HG03175 (cell line): ENCODE measurements around the gene KCNK18.
"Not testable (repeated sequence)": the region's sequence is repeated elsewhere in the genome, so short reads cannot be mapped to it uniquely, and the experiment has no call there.

Experiments
- ATAC-seq: cut with Tn5 transposase; IDR thresholded peaks from one replicate; pipeline ENCODE4 v1.9.1; 2021; ENCODE audit warnings: mild to moderate bottlenecking, moderate library complexity; ENCODE audit not compliant: unreplicated experiment

Gene KCNK18

GRCh38 chr10:117169480-117169879, 27.8 kb upstream of the KCNK18 start:
- no peak for ATAC-seq

DNA sequence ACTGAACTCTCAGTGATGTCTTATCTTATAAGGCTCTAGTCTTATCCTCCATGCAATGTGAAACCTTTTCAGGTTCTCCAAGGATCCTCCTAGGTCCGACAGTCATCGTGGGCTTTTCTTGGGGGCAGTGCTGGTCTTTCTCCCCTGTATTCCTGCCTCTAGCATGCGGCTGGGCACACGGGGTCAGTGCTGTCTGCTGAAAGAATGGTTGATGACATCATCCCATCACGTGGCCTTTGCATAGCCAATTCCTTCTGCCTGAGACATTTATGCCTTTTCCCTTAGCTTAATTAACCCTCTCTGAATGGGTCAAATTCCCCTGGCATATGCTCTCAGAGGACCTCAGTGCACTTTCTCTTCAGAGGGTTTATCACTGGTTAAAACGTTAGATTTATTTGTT, 27.0 kb upstream of the KCNK18 start:
- no peak for ATAC-seq

- peak; percentile 88 for ATAC-seq
These were observed 22.7 kb upstream of the KCNK18 start for GRCh38 chr10:117174439-117175214.

GRCh38 chr10:117175215-117175900, 21.9 kb upstream of the KCNK18 start:
- ATAC-seq: peak; percentile 38

- ATAC-seq: peak; percentile 50
These were observed 21.3 kb upstream of the KCNK18 start for GRCh38 chr10:117175901-117176534.

- ATAC-seq: no peak
These were observed 19.1 kb upstream of the KCNK18 start for GRCh38 chr10:117178190-117178589.

DNA sequence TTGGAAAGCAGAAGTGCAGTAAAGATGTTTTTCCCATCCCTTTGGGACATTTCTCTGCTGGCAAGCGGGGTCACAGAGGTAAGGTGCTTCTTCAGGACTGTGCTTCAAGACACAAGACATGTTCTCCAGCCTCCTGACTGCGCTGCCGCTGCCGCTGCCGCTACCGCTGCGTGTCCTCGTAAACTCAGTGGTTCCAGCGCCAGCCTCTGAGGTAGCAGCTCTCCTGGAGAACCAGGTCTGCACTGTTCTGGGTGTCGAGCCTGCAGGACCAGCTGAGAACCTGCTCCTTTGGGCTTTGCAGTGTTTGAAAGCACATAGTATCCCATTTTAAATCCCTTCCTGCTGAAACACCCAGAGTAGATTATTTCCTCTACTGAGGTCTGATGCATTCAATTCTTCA, 13.0 kb upstream of the KCNK18 start:
- ATAC-seq: no peak

DNA sequence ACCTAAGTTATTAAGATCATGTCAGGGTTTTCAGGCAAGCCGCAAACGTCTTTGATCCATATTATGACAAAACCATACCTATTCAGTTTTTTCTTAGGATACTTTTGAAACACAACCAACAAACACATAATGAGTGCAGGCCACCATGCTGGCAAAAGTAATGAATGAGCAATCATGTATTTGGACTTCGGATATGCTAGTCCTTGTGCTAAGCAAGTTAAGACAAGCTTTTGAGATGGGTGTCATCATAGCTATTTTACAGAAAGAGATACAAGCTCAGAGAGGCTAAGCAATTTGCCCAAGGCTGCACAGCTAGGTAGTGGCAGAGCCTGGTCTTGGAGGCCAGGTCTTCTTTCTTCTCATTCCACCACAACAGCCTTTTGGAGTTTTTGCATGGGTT, 12.5 kb upstream of the KCNK18 start:
- no peak for ATAC-seq

DNA sequence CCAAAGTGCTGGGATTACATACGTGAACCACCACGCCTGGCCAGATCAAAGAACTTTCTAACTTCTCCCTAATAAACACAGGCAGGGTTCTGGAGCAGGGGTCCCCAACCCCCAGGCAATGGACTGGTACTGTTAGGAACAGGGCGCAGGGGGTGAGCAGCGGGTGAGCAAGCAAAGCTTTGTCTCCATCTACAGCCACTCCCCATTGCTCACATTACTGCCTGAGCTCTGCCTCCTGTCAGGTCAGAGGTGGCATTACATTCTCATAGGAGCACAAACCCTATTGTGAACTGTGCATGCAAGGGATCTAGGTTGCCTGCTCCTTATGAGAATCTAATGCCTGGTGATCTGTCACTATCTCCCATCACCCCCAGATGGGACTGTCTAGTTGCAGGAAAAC, 11.5 kb upstream of the KCNK18 start:
- not testable (repeated sequence) for ATAC-seq

DNA sequence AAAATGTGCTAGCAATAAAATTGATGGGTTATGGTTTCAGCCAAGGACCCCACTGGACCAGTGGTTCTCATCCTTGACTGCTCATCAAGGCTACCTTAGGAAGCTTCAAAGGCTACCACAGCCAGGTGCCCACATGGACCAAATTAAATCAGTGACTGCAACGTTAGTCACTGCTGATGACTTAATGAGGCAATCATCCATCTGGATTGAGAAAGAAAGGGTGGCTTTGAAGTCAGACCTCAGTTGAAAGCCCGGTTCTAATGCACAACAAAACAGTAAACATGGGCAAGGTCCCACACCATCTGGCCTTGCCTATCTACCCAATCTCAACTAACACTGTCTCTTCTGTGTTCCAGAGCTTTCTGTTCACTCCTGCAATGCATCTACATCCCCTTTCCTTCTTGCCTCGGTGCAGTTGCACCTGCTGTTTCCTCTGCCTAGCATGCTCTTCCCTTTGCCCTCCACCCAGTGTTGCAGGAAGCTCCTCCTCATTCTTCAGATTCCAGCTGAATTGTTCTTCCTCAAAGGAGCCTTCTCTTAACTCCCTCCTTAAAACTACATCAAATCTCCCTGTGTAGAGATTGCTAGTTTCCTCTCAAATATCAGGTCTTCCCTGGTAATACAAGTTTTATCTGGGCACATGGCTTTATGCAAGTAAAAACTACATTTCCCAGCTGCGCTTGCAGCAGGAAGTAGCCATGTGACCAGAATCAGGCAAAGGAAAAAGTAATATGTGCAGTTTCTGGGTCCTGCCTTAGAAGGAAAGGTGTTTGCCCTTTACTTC, 10.3 kb upstream of the KCNK18 start:
- no peak for ATAC-seq

DNA sequence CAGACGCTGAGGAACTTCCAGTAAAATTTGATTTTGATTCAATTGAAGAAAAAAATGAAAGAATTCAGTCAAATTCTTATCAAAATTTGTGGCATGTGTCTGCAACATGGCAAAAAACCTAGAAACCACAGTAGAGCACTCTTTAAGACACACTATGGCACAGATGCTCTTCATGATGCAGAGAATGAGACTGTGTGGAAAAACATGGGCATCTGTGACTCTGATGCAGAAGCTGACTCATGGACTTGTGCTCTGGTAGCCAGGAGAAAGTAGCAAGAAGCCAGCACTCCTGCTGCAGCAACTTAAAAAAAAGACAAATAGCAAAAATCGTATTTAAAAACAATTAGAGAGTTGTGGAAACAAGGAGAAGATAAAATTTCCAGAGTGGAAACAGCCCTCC, 8.9 kb upstream of the KCNK18 start:
- ATAC-seq: no peak

- no peak for ATAC-seq
These were observed 7.7 kb upstream of the KCNK18 start for GRCh38 chr10:117189557-117189956.

GRCh38 chr10:117198088-117198487, 799 bp downstream of the KCNK18 start:
- no peak for ATAC-seq

DNA sequence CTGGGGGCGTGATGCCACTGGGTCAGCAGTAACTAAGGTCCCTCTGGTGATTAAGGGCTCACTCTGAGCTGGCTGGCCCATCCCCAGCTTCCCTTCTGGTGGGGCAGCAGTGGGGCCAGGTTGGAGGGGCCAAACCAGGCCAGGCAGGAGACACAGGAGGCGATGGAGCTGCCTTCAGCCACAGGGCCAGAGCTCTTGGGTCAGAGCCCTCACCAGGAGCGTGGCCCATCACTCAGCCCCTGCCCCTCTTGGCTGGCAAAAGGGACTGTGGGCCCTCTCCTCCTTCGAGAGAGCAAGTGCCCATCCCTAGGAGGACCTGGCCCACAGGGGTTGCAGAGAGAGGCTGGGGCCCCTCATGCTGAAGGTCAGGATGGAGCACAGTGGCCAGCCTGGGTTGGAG, 4.5 kb downstream of the KCNK18 start:
- no peak for ATAC-seq

- no peak for ATAC-seq
These were observed 7.0 kb downstream of the KCNK18 start for GRCh38 chr10:117204316-117204715.

GRCh38 chr10:117212176-117212575, 14.9 kb downstream of the KCNK18 start:
- ATAC-seq: no peak

DNA sequence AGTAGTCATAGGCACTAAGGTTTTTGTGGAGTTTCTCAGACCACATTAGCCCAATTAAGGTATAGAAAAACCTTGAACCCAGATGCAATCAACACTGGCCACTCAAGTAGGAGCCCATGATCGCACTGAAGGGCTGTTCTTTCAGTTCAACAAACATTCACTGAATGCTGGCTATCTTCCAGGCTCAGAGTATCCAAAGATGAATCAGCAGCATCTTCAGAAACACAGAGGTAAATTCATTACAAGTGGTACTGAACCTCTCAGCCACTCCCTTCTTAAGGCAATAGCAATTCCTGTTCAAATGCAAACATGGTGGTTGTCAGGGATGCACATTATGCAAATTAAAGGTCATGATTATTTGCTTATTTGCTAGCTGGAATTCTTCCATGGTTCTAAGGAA, 17.1 kb downstream of the KCNK18 start:
- ATAC-seq: no peak

GRCh38 chr10:117215079-117215478, 17.8 kb downstream of the KCNK18 start:
- ATAC-seq: no peak

DNA sequence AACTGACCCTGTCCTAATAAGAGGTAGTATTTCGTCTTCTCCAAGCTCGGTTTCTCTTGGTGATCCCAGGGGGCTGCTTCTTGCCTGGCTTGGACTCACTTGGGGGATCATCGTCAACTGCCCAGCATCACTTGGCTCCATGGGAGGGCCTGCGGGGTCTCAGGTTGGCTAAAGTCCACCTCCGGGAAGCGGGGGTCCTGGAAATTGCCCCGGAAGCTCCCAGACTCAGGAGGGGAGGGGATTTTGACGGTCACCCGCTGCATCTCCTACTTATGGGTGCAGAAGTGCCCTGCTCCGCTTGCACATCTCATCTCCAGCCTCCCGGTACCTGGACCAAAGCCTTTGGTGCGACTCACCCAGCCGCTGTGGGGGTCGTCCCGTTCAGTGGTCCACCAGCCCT, 18.7 kb downstream of the KCNK18 start:
- ATAC-seq: no peak

DNA sequence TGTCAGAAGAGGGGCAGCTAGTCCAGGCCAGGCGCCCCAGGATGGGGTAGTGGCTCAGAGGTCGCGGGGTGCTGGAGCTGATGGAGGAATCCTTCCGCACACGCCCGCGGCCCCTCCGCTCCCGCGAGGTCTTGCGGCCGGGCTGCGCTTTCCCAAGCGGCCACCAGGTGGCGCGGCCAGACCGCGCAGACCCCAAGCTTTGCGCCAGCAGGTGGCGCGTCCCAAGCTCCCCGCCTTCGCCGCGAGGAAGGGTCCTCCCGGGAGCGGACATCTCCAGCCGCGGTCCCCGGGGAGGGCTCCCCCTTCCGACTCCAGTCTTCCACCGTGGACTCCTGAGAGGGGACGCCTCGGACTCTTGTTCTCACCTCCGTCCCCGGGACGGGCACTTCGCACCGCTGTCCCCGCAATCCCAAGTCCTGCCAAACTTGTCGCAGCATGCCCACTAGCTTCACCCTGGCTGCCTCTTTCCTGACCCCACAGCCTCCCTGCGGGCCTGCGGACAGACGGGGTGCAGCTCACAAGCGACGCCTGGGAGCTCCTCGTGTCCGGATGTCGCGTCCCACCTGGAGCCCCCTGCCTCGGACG, 19.4 kb downstream of the KCNK18 start:
- ATAC-seq: peak; percentile 83

DNA sequence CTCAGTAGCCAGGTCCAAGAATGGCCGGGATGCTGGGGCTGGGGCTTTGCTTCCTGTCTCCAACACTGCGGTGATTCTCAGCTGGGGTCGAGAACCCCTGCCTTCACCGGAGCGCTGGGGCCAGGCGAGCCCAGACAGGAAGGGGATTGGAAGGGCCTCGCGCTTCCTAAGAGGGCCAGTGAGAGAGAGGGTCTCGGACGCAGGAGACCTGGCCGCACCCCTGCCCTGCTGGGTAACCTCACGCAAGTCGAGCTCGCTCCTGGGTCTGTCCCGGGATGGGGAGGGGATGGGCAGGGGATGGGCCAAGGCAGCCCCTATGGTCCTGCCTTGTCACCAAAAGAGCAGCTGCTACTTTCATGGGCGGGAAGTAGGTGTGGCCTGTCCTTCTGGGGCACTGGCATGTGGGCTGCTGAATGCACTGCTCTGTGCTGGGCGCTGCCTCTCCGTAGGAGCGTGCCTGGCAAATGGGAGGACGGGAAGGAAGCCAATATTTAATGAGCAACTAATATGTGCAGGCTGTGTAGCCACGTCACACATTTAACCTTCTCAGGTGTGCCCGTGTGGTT, 20.0 kb downstream of the KCNK18 start:
- ATAC-seq: peak; percentile 27
